Subcutaneous abdominal adipose tissue (tissue), 5 donors: ENCODE results near the gene CHST13.

Source experiments
- H3K27ac ChIP-seq: one replicate; pipeline ENCODE4 v1.7.0; 2013; ENCODE audit warnings: low read depth, mild to moderate bottlenecking, inconsistent platforms, low read length, moderate library complexity
- H3K27me3 ChIP-seq, 5 donors: one replicate each; pipeline ENCODE4 v1.7.0; 2013; ENCODE audit warnings: low read length in 5 of 5, inconsistent platforms in 1 of 5; ENCODE audit not compliant: control insufficient read depth in 5 of 5, insufficient read depth in 4 of 5
- H3K36me3 ChIP-seq, 5 donors: one replicate each; pipeline ENCODE4 v1.7.0; 2013; ENCODE audit warnings: low read length in 5 of 5; ENCODE audit not compliant: control insufficient read depth in 5 of 5, insufficient read depth in 5 of 5
- H3K4me1 ChIP-seq, 5 donors: one replicate each; pipeline ENCODE4 v1.7.0; 2013; ENCODE audit warnings: low read length in 5 of 5, mild to moderate bottlenecking in 3 of 5, moderate library complexity in 1 of 5; ENCODE audit not compliant: control insufficient read depth in 5 of 5, insufficient read depth in 5 of 5
- H3K4me3 ChIP-seq, 5 donors: one replicate each; pipeline ENCODE4 v1.7.0; 2013; ENCODE audit warnings: low read length in 5 of 5, low read depth in 1 of 5
- H3K9ac ChIP-seq, 5 donors: one replicate each; pipeline ENCODE4 v1.7.0; 2013; ENCODE audit warnings: low read length in 5 of 5, mild to moderate bottlenecking in 4 of 5, moderate library complexity in 3 of 5
- H3K9me3 ChIP-seq, 5 donors: one replicate each; pipeline ENCODE4 v1.7.0; 2013; ENCODE audit warnings: low read length in 5 of 5; ENCODE audit not compliant: control insufficient read depth in 5 of 5
- donor health status: healthy.
- donor health status: healthy.
- donor health status: healthy.
- donor health status: healthy.
- donor health status: healthy.

CHST13 gene

DNA sequence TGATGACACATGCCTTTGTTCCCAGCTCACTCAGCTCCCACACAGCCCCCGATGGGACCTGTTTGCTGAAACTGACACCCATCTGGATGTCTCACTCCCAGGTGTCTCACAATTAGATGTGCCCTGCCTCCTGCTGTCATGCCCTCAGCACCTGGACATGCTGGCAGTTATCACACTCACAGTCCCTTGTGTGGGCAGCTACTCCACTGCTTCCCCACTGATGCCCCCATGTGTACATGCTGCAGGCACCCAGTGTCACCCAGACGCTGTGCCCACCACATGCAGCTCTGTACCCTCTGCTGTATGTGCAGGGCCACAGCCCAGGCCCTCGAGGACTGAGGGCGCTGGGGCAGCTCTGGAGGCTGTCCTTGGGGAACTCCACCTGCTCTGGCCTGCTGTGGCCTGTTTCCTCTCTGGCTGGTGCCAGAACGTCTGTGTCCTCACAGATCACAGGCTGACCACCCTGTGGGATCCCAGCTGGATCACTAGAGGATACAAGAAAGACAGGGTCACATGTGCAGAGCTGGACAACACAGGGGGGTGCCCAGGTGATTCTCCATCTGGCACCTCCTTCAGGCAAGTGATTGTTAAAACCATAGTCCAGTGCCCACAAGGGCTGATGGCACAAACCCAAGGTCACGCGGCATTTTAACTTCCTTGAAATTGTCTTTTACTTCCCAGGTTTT is 20.8 kb downstream of the CHST13 start:
- Histone ChIP-seq H3K27ac (no peak overlapping the region), H3K9me3 (no peaks in the 10 kb centered on the region), H3K4me1 (peaks cover 3 to 25% (median 14%) of the 10 kb centered on the region in 5 donors), H3K27me3 (peaks cover 0 to 29% (median 15%) of the 10 kb centered on the region in 5 donors), H3K4me3 (no peak overlapping the region), H3K9ac (no peak overlapping the region), H3K36me3 (no peaks in the 10 kb centered on the region)

DNA sequence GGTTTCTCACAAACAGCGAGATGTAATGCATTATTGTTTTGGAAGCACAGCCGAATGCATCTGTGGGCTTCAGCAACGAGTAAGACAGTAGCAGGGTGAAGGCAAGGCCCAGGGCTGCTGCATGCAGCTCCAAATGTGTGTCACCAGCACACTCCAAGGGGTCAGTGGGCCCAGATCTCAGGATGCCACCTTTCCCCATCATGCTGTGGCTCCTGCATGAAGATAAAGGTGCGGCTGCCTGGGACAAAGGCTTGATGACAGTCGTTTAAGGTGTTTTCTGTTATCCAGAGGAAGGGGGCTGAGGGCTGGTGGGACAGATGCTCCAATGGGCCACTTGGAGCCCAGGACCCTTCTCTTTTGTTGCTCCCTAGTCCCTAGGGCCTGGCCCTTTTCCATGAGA is 21.6 kb downstream of the CHST13 start:
- H3K4me1 ChIP-seq = peaks cover 0 to 17% (median 8%) of the 10 kb centered on the region in 5 donors
- no peak overlapping the region for H3K4me3 ChIP-seq
- peaks cover 0 to 28% (median 12%) of the 10 kb centered on the region in 5 donors for H3K27me3 ChIP-seq
- H3K9ac ChIP-seq = no peak overlapping the region
- no peaks in the 10 kb centered on the region for H3K9me3 ChIP-seq
- no peak overlapping the region for H3K27ac ChIP-seq
- H3K36me3 ChIP-seq = no peaks in the 10 kb centered on the region

- H3K36me3 ChIP-seq = no peaks in the 10 kb centered on the region
- no peaks in the 10 kb centered on the region for H3K9me3 ChIP-seq
- no peak overlapping the region for H3K9ac ChIP-seq
- H3K27me3 ChIP-seq = peaks cover 0 to 25% (median 12%) of the 10 kb centered on the region in 5 donors
- no peak overlapping the region for H3K27ac ChIP-seq
- no peak overlapping the region for H3K4me3 ChIP-seq
- peaks cover 0 to 13% (median 4%) of the 10 kb centered on the region in 5 donors for H3K4me1 ChIP-seq
These were observed 22.1 kb downstream of the CHST13 start for GRCh38 chr3:126546013-126546412.

GRCh38 chr3:126546549-126547239 is 22.7 kb downstream of the CHST13 start:
- H3K4me3 ChIP-seq = no peak overlapping the region
- H3K36me3 ChIP-seq = no peaks in the 10 kb centered on the region
- H3K27me3 ChIP-seq = peaks cover 0 to 23% (median 9%) of the 10 kb centered on the region in 5 donors
- H3K27ac ChIP-seq = no peak overlapping the region
- no peak overlapping the region for H3K9ac ChIP-seq
- H3K4me1 ChIP-seq = peaks cover 0 to 6% (median 3%) of the 10 kb centered on the region in 5 donors
- H3K9me3 ChIP-seq = no peaks in the 10 kb centered on the region

DNA sequence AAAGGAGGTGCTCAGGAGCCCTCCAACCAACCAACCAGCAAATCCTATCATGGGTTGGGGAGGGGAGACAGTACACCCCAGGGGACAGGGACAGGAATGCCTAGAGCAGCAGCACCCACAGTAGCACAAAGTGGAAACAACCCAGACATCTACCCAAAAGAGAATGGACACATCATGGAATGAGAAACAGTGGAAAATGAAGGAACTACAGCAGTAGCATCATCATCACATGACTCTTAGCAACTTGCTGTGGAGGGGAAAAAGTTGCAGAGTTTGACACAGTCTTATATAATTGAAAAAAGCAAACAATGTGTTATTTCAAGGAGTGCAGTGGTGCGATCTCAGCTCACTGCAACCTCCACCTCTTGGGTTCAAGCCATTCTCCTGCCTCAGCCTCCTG is 23.8 kb downstream of the CHST13 start:
- Histone ChIP-seq H3K27me3 (peaks cover 0 to 18% (median 3%) of the 10 kb centered on the region in 5 donors), H3K27ac (no peak overlapping the region), H3K36me3 (no peaks in the 10 kb centered on the region), H3K4me1 (peaks cover 0 to 2% (median 0%) of the 10 kb centered on the region in 5 donors), H3K4me3 (no peak overlapping the region), H3K9me3 (no peaks in the 10 kb centered on the region), H3K9ac (no peak overlapping the region)

GRCh38 chr3:126548556-126549466 is 24.9 kb downstream of the CHST13 start:
- H3K36me3 ChIP-seq = no peaks in the 10 kb centered on the region
- H3K9me3 ChIP-seq = no peaks in the 10 kb centered on the region
- no peak overlapping the region for H3K27ac ChIP-seq
- H3K4me3 ChIP-seq = no peak overlapping the region
- H3K9ac ChIP-seq = no peak overlapping the region
- H3K27me3 ChIP-seq = peaks cover 0 to 10% (median 0%) of the 10 kb centered on the region in 5 donors
- H3K4me1 ChIP-seq = peaks cover 0 to 2% (median 0%) of the 10 kb centered on the region in 5 donors

- H3K27ac ChIP-seq = no peak overlapping the region
- H3K36me3 ChIP-seq = no peaks in the 10 kb centered on the region
- H3K9ac ChIP-seq = no peak overlapping the region
- H3K4me1 ChIP-seq = peaks cover 0 to 2% (median 0%) of the 10 kb centered on the region in 5 donors
- no peak overlapping the region for H3K4me3 ChIP-seq
- H3K9me3 ChIP-seq = no peaks in the 10 kb centered on the region
- H3K27me3 ChIP-seq = peaks cover 0 to 10% (median 0%) of the 10 kb centered on the region in 5 donors
These were observed 26.0 kb downstream of the CHST13 start for GRCh38 chr3:126549861-126550487.

GRCh38 chr3:126550488-126551051 is 26.6 kb downstream of the CHST13 start:
- Histone ChIP-seq H3K4me3 (no peak overlapping the region), H3K4me1 (peaks cover 0 to 2% (median 0%) of the 10 kb centered on the region in 5 donors), H3K27me3 (peaks cover 0 to 10% (median 0%) of the 10 kb centered on the region in 5 donors), H3K9ac (no peak overlapping the region), H3K9me3 (no peaks in the 10 kb centered on the region), H3K36me3 (no peaks in the 10 kb centered on the region), H3K27ac (no peak overlapping the region)

GRCh38 chr3:126551121-126551838 is 27.3 kb downstream of the CHST13 start:
- Histone ChIP-seq H3K27ac (no peak overlapping the region), H3K4me1 (peaks cover 0 to 2% (median 0%) of the 10 kb centered on the region in 5 donors), H3K9ac (no peak overlapping the region), H3K4me3 (no peak overlapping the region), H3K27me3 (peaks cover 0 to 10% (median 2%) of the 10 kb centered on the region in 5 donors), H3K36me3 (no peaks in the 10 kb centered on the region), H3K9me3 (no peaks in the 10 kb centered on the region)
